ENCODE data around the gene PRTG.
"Not testable (repeated sequence)": the region's sequence is repeated elsewhere in the genome, so short reads cannot be mapped to it uniquely, and the experiment has no call there.

The PRTG gene

GRCh38 chr15:55700876-55701275 is 42.1 kb downstream of the PRTG start:
- DNase-seq (ENCODE audit: low spot score): no peak

GRCh38 chr15:55698653-55699052 is 44.3 kb downstream of the PRTG start:
- no peak for DNase-seq (ENCODE audit: low spot score)

- DNase-seq (ENCODE audit: low spot score): no peak
These were observed 46.7 kb downstream of the PRTG start for GRCh38 chr15:55696221-55696620.

GRCh38 chr15:55695432-55695831 is 47.5 kb downstream of the PRTG start:
- DNase-seq (ENCODE audit: low spot score): no peak

GRCh38 chr15:55694652-55695150 is 48.3 kb downstream of the PRTG start:
- peak; percentile 19 for DNase-seq (ENCODE audit: low spot score)

- not testable (repeated sequence) for DNase-seq (ENCODE audit: low spot score)
These were observed 49.8 kb downstream of the PRTG start for GRCh38 chr15:55693116-55693515.

- no peak for DNase-seq (ENCODE audit: low spot score)
These were observed 55.2 kb downstream of the PRTG start for GRCh38 chr15:55687792-55688191.

- DNase-seq (ENCODE audit: low spot score): no peak
These were observed 57.7 kb downstream of the PRTG start for GRCh38 chr15:55685286-55685685.

- DNase-seq (ENCODE audit: low spot score): no peak
These were observed 59.6 kb downstream of the PRTG start for GRCh38 chr15:55683376-55683775.

- DNase-seq (ENCODE audit: low spot score): no peak
These were observed 61.3 kb downstream of the PRTG start for GRCh38 chr15:55681631-55682030.

GRCh38 chr15:55676507-55676906 is 66.4 kb downstream of the PRTG start:
- DNase-seq (ENCODE audit: low spot score): no peak

- DNase-seq (ENCODE audit: low spot score): no peak
These were observed 69.7 kb downstream of the PRTG start for GRCh38 chr15:55673287-55673686.

GRCh38 chr15:55669270-55669669 is 73.7 kb downstream of the PRTG start:
- DNase-seq (ENCODE audit: low spot score): no peak

GRCh38 chr15:55665605-55666227 is 77.2 kb downstream of the PRTG start:
- DNase-seq (ENCODE audit: low spot score): no peak

GRCh38 chr15:55661428-55661827 is 81.5 kb downstream of the PRTG start:
- peak; percentile 26 for DNase-seq (ENCODE audit: low spot score)

- no peak for DNase-seq (ENCODE audit: low spot score)
These were observed 82.8 kb downstream of the PRTG start for GRCh38 chr15:55660153-55660552.

GRCh38 chr15:55659481-55659880 is 83.5 kb downstream of the PRTG start:
- no peak for DNase-seq (ENCODE audit: low spot score)

- DNase-seq (ENCODE audit: low spot score): no peak
These were observed 84.1 kb downstream of the PRTG start for GRCh38 chr15:55658886-55659285.

- no peak for DNase-seq (ENCODE audit: low spot score)
These were observed 88.4 kb downstream of the PRTG start for GRCh38 chr15:55654561-55655031.

- DNase-seq (ENCODE audit: low spot score): no peak
These were observed 90.0 kb downstream of the PRTG start for GRCh38 chr15:55652909-55653495.

- DNase-seq (ENCODE audit: low spot score): no peak
These were observed 90.6 kb downstream of the PRTG start for GRCh38 chr15:55652359-55652758.

GRCh38 chr15:55649058-55649423 is 93.9 kb downstream of the PRTG start:
- no peak for DNase-seq (ENCODE audit: low spot score)

GRCh38 chr15:55638764-55639163 is 104.2 kb downstream of the PRTG start:
- DNase-seq (ENCODE audit: low spot score): no peak

GRCh38 chr15:55637086-55637485 is 105.9 kb downstream of the PRTG start:
- no peak for DNase-seq (ENCODE audit: low spot score)
